Fibroblast of lung (primary cell): Measurements from ENCODE around the gene PALM. TPM values are rescaled to one million over a fixed set of nuclear protein-coding genes. Genes with fewer than 3 reads are reported as not detected.

Source experiments
- DNase-seq, 2 donors: peaks; one replicate each; pipeline versions ENCODE4 v3.0.0 to v3.0.0-alpha.2; 2010; ENCODE audit warnings: low read depth in 2 of 2
- H2AFZ ChIP-seq: 2 replicates; pipeline ENCODE4 v1.5.1; 2012; ENCODE audit warnings: low read length, control low read depth, inconsistent platforms
- H3K27ac ChIP-seq: 2 replicates; pipeline ENCODE4 v1.5.1; 2011; ENCODE audit warnings: low read length, control low read depth; ENCODE audit not compliant: insufficient read depth
- H3K27me3 ChIP-seq: 2 replicates; pipeline ENCODE4 v1.5.1; 2011; ENCODE audit warnings: mild to moderate bottlenecking, low read length; ENCODE audit not compliant: control insufficient read depth, insufficient read depth
- H3K36me3 ChIP-seq: 2 replicates; pipeline ENCODE4 v1.5.1; 2011; ENCODE audit warnings: low read length; ENCODE audit not compliant: control insufficient read depth, insufficient read depth
- H3K4me1 ChIP-seq: 2 replicates; pipeline ENCODE4 v1.5.1; 2011; ENCODE audit warnings: low read length; ENCODE audit not compliant: control insufficient read depth, insufficient read depth; ENCODE audit errors: extremely low read depth
- H3K4me2 ChIP-seq: 2 replicates; pipeline ENCODE4 v1.5.1; 2011; ENCODE audit warnings: low read length, control low read depth; ENCODE audit not compliant: insufficient read depth; ENCODE audit errors: extremely low read depth
- H3K4me3 ChIP-seq, 4 experiments: fragments of 200-600 bp in 1 of 4; sonication (generic) in 1 of 4; replicated peaks in 1 of 4; 2 replicates each; pipeline ENCODE4 v1.5.1; 2011 to 2016; ENCODE audit warnings: low read length in 4 of 4, low read depth in 3 of 4, mild to moderate bottlenecking in 3 of 4, control low read depth in 2 of 4, inconsistent platforms in 1 of 4, mixed read lengths in 1 of 4; ENCODE audit not compliant: insufficient read depth in 1 of 4; ENCODE audit errors: control extremely low read depth in 1 of 4
- H3K79me2 ChIP-seq: 2 replicates; pipeline ENCODE4 v1.5.1; 2012; ENCODE audit warnings: mild to moderate bottlenecking, low read length, inconsistent platforms; ENCODE audit not compliant: control insufficient read depth, insufficient read depth
- H3K9ac ChIP-seq: 2 replicates; pipeline ENCODE4 v1.5.1; 2011; ENCODE audit warnings: mild to moderate bottlenecking, low read length, control low read depth; ENCODE audit not compliant: insufficient read depth
- H3K9me3 ChIP-seq: 2 replicates; pipeline ENCODE4 v1.5.1; 2012; ENCODE audit warnings: low read depth, low read length; ENCODE audit not compliant: control insufficient read depth, insufficient read depth
- H4K20me1 ChIP-seq: 2 replicates; pipeline ENCODE4 v1.5.1; 2011; ENCODE audit warnings: low read length; ENCODE audit not compliant: control insufficient read depth, insufficient read depth; ENCODE audit errors: extremely low read depth
- CTCF ChIP-seq, 2 donors: IDR thresholded peaks in 1 of 2; conservative IDR thresholded peaks in 1 of 2; 1 replicate in 1 of 2; 2 replicates in 1 of 2; pipeline ENCODE4 v1.5.1; 2011 to 2012; ENCODE audit warnings: low read length in 2 of 2, control low read depth in 1 of 2, inconsistent platforms in 1 of 2, low read depth in 1 of 2, mild to moderate bottlenecking in 1 of 2
- EZH2 ChIP-seq: IDR thresholded peaks from 2 replicates; pipeline ENCODE4 v1.5.1; 2012; ENCODE audit warnings: low read length, control low read depth, mild to moderate bottlenecking; ENCODE audit errors: missing control alignments
- polyA plus RNA-seq, 2 donors: library from polyadenylated mRNA; depleted of rRNA in 1 of 2; stranded (reverse) in 1 of 2; unstranded in 1 of 2; fragments of >200 nt; gene quantifications; 2 replicates each; pipeline ENCODE4 v1.2.1, GENCODE V29; 2011 to 2012; ENCODE audit warnings: missing spikeins in 1 of 2
- total RNA-seq: library from RNA; depleted of rRNA; stranded (reverse); fragments of >200 nt; gene quantifications from 2 replicates; pipeline ENCODE4 v1.2.1, GENCODE V29; 2014

Gene PALM
- total and polyA plus RNA-seq, 2 donors (not counting 1 experiment from before 2014, with no cell fraction given), result 3.2 to 8.3 TPM

- Histone ChIP-seq H3K4me2 (peak overlapping the region; percentile 87), H3K4me3 (peak overlapping the region; percentile 43 to 73 (median 63)), H3K27ac (peak overlapping the region; percentile 91), H3K9me3 (no peaks in the 10 kb centered on the region), H3K36me3 (no peaks in the 10 kb centered on the region), H4K20me1 (no peaks in the 10 kb centered on the region), H3K27me3 (no peaks in the 10 kb centered on the region), H3K9ac (peak overlapping the region; percentile 97), H3K79me2 (peaks cover 2% of the 10 kb centered on the region), H3K4me1 (peaks cover 17% of the 10 kb centered on the region), H2AFZ (peak overlapping the region; percentile 77)
- peak; percentile 96 to 99 for DNase-seq
- TF ChIP-seq CTCF (conservative IDR thresholded peaks at IDR 0.05 in 1 of 2, IDR thresholded peaks at IDR 0.05 in 1 of 2; ENCODE audit: low read depth in 1 of 2, low read length in 2 of 2), result peak in 1 of 2 donors; percentile 20
- no peak for TF ChIP-seq EZH2
These were observed 28.3 kb upstream of the PALM start for GRCh38 chr19:680287-681028.

- no peaks in the 10 kb centered on the region for H4K20me1 ChIP-seq
- H3K36me3 ChIP-seq, result no peaks in the 10 kb centered on the region
- no peak overlapping the region for H2AFZ ChIP-seq
- DNase-seq, result no peak
- TF ChIP-seq EZH2, result no peak
- TF ChIP-seq CTCF (conservative IDR thresholded peaks at IDR 0.05 in 1 of 2, IDR thresholded peaks at IDR 0.05 in 1 of 2; ENCODE audit: low read depth in 1 of 2, low read length in 2 of 2), result no peak
- H3K27me3 ChIP-seq, result no peaks in the 10 kb centered on the region
- H3K4me1 ChIP-seq, result peaks cover 11% of the 10 kb centered on the region
- H3K79me2 ChIP-seq, result peaks cover 2% of the 10 kb centered on the region
- H3K4me3 ChIP-seq, result peak overlapping the region in 1 of 4 experiments; percentile 61
- peak overlapping the region; percentile 87 for H3K27ac ChIP-seq
- H3K9me3 ChIP-seq, result no peaks in the 10 kb centered on the region
- H3K9ac ChIP-seq, result no peak overlapping the region
- H3K4me2 ChIP-seq, result peak overlapping the region; percentile 87
These were observed 27.4 kb upstream of the PALM start for GRCh38 chr19:681029-682019.
